ENCODE data around the gene ST8SIA4.

The ST8SIA4 gene, protein sequence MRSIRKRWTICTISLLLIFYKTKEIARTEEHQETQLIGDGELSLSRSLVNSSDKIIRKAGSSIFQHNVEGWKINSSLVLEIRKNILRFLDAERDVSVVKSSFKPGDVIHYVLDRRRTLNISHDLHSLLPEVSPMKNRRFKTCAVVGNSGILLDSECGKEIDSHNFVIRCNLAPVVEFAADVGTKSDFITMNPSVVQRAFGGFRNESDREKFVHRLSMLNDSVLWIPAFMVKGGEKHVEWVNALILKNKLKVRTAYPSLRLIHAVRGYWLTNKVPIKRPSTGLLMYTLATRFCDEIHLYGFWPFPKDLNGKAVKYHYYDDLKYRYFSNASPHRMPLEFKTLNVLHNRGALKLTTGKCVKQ

DNA sequence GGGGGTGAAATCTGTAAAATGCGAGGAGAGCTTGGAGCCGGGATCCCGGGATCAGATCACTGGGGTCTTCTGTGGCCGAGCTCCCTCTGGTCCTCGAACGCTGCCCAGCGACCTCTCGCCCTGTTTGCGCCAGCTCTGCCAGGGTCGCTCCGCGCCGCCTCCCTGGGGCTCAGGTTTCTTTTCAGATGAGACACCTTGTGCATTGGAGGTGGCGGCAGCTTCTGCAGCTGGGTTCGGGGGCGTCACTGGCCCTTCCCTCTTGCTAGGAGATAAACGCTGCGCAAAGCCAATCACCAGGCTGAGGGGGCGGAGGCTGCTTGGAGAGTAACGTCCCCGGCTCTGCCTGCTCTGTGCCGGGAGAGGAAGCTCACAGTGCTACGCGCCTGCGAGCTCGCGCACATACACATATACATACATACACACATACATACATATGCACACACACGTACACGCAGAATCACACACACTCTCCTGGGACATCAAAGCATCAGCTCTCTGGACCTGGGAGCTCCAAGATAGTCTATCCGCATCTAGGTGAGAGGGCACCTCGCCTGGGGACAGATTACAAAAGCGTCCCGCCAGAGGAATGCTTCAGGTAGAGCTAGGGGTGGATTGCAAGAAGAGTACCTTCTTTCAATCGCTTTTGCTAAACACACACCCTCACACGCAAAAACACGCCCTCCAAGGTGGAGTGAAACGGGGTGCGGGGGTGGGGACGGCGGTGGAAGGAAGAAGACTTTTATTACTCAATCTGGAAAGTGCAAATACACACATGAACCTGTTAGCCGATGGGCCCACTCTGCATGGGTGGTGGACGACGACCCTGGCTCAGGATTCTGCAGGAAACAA is at the start of gene ST8SIA4:
TSS of gene ST8SIA4 (minus strand) at position 244 of the 849 bp plus-strand sequence. CDS start 327 bp downstream, outside the sequence.
- DNase-seq (ENCODE audit: low read depth in 3 of 3), result peak; percentile 62 to 81 (median 77)

DNA sequence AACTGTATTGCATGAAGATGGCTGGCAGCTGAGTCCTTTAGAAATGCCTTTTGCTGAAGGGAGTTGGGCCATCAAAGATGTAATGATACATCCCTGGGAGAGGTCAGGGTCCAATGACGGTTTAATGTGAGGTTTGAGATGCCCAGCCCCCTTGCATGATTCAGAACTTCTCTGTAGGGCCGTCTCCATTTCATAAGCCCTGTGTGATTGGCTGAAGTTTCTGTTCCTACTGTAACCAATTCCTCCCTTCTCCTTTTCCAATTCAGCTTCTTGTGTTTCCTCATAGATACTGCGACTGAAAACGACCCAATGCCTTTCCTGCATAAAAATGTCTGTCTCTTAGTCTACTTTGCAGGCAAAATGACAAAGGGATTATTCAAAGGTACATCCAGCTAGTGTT is 47.9 kb upstream of the ST8SIA4 start:
- DNase-seq (ENCODE audit: low read depth in 3 of 3), result no peak

DNA sequence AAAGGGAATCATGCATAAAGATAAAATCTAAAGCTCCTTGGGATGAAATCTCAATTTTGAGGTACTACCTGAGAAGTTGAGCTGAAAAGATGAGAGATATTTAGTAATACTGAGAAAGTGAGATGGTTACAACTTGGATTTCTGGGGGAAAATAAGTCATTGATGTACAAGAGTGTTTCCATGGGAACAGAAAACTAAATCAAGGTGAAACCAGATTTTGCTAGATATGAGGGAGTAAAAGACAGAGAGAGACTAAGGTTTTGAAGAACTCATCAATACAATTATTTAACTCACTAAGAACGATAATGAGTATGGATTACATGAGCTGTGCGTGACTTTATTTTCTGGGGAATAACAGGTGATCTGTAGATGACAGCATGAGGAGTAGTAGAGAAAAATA is 10.2 kb upstream of the ST8SIA4 start:
- DNase-seq (ENCODE audit: low read depth in 3 of 3), result no peak

DNA sequence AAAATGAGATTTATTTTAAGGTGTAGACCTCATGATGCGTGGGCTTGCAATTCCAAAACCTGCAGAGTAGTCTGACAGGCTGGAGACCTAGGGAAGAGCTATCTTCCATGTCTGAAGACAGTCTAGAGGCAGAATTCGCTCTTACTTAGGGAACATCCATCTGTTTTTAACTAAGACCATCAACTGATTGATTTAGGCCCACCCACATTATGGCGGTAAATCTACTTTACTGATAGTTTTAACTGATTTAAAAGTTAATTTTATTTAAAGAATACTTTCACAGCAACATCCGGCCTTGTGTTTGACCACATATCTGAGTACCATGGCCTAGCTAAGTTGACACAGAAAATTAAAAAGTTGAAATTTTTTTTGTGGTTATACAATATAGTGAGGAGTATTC is 6.0 kb upstream of the ST8SIA4 start:
- DNase-seq (ENCODE audit: low read depth in 3 of 3), result no peak

DNA sequence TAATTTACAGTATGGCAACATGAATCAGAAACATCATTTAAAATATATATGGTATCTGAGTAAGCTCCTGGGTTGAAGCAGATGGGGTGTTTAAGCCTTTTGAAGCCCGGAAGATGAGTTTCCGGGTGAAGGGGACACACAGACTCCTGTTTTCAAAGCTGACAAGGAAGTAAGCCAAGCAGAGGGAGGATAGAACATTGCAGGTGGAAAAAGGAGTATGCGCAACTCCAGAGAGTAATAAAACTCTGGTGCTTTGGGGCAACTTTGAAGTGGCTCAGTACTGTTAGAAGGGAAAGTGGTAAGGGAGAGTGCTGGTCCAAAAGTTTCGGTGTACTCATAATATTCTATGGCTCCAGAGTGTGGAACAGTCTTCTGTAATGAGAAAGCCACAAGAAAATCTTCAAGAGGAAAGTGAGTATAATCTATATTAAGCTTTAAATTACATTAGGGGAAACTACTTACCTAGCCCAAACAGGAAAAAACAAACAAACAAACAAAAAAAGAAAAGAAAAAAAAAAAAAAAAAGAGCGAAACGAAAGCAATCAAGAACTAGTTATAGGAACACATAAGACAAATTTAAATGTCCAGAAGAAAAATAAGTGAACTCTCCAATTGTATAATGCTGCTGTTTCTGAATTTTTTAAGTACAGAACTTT is 2.3 kb upstream of the ST8SIA4 start:
- DNase-seq (ENCODE audit: low read depth in 3 of 3), result no peak

DNA sequence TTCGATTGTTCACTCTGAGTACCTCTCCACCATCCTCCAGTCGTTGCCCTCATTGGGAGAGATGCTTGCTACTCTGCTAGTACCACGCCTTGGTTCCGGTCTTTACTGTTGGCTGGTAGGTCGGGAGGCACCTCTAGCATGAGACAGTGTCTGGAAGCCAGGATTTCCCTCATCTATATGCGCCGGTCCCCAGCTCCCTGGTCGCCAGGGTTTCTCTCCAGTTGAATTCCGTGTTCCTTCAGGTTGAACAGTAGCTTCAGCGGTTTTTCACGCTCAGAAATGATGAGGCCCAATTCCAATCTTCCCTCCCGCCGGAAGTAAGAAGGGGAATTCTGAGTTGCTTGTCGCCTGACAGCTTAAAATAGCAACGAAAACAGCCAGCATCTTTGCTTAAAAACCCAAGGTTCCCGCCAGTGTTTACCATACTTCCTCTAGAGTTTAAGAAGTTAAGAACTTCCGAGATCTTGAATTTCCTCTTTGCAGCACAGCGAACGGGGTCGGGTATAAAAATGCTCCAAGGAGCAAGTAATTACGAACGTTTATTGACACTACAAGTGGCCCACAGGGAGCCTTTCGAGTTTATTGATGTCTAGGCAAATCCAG is 1.3 kb upstream of the ST8SIA4 start:
- DNase-seq (ENCODE audit: low read depth in 3 of 3), result no peak

DNA sequence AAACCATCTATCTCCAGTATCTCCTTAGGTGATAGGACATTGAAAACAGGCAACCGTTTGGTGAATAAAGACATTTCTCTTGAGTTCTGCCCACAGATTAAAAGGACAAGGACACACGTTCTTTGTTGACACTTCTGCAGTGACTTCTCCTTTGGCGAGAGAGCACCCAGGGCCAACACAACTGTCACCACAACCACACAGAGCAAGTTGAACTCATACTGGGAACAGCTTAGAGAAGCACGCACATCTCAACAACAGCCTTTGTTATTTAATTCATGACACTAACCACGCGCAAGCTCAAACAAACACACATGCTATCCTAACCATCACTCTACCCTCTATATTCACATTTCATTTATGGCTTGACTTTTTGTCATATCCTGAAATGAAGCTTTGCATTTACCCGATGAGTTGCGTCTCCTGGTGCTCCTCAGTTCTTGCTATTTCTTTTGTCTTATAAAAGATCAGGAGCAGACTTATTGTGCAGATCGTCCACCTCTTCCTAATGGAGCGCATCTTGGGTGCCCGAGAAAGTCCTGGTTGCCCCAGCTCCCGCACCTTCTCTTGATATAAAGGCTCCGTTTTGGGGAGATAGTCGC is 543 bp downstream of the ST8SIA4 start:
- no peak for DNase-seq (ENCODE audit: low read depth in 3 of 3)

DNA sequence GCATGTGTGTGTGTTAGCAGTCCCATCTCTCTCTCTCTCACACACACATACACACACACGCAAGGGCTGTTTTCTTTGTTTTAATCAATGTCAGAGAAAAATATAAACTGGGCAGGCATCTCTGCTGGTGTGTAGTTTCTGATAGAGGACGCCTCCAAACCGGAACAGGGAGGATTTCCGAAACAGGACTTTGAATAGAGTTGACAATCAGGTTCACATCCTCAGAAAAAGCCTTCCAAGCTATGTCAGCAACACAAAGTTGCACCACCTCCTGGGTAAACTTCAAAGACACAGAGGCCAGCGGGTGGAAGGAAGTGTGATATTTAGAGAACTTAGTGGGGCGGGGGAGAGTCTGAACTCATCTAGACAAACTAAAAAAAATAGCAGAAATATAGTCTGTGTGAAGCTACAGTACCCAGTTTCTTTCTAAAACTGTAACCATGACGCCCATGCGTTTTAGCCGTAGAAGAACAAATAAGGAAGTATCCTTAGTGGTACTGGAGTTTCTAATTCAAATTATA is 1.2 kb downstream of the ST8SIA4 start:
- peak in 1 of 3 experiments; percentile 57 for DNase-seq (ENCODE audit: low read depth in 3 of 3)

DNA sequence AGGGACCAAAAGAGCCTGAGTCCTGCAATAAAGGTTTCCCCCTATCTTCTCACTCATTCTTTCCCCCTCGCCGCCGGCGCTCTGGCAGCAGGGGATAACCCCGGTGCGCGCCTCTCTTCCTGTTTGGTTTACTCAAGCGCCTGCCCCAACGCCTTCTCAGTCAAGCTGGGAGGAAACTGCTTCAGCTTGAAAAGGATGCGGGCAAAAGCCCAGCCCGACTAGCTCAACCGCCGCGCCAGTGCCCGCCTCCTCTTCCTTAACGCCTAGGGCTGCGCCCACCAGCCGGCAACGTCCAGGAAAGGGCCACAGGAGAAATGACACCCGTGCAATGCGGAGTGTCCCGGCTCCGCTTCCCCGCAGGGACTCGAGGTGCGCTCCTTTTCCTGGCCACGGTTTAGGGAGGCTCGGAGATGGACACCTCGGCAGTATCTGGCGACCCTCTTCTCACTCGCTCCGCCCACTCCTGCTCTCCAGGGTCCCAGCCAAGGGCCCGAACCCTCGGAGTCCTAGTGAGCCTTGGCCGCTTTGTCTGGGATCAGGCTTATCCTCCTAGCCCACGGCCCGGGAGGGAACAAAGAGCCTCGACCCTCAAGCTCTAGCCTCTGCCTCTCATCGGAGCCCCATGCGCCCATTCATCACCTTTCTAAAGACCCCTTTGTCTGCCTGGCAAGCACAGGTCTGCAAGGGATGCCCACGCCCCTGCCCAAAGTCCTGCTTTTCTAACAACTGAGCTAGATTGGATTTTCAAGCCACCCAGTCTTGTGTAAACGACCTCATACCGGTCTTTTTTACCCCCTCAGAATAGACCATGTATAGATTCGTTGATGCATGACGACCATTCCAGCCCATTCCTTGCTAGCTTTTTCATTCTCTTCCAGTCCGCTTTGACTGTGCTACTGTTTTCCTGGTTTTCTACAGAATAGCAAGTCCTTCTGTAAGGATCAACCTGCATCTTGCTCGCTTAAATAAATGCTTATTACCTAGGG is 2.0 kb downstream of the ST8SIA4 start:
- DNase-seq (ENCODE audit: low read depth in 3 of 3), result peak; percentile 72 to 88 (median 87)

DNA sequence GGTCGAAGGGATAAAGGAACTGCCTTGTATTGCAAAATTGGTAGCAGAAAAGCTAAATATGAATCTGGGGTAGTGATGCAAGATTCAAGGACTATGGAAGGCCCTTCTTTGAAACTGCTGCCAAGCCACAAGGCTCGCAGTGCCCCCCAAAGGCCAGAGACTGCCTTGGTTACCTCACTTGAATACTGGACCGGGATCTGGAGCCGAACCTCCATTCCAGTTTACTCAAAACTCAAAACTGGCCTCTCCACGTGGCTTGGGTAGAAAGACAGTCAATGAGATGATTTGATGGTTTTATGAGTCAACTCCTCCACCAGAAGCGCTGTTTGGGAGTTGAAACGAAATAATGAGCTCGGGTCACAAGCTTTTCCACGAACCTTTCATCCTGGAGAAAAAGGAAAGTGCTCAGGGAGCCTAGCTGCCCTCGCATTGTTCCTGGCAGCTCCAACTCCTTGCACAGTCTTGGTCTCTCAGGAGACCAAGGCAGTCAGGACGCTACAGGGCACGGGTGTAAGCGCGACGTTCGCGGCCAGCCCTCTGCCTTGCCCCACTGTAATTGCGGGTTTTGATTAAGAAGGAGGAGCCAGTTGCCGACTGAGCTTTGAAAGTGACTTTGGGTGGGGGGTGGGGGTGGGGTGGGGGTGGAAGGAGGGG is 2.8 kb downstream of the ST8SIA4 start:
- peak in 1 of 3 experiments; percentile 37 for DNase-seq (ENCODE audit: low read depth in 3 of 3)

DNA sequence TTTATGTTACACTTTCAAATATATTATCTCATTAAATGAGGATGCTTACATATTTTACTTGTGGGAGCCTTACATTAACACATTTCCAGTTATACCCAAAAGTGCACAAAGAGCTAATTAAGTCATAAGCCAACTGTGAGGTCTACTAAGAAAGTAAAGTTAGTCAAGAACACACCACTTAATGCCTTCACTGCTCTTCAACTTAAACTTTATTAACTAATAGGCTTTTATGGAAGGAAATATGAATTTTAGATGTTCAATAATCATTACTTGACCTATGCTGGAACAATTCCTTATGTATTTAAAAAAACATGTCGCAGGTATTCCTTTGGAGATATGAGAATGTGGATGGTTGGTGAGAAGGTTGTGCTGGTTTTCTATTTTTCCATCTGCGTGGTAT is 3.4 kb downstream of the ST8SIA4 start:
- DNase-seq (ENCODE audit: low read depth in 3 of 3), result no peak

DNA sequence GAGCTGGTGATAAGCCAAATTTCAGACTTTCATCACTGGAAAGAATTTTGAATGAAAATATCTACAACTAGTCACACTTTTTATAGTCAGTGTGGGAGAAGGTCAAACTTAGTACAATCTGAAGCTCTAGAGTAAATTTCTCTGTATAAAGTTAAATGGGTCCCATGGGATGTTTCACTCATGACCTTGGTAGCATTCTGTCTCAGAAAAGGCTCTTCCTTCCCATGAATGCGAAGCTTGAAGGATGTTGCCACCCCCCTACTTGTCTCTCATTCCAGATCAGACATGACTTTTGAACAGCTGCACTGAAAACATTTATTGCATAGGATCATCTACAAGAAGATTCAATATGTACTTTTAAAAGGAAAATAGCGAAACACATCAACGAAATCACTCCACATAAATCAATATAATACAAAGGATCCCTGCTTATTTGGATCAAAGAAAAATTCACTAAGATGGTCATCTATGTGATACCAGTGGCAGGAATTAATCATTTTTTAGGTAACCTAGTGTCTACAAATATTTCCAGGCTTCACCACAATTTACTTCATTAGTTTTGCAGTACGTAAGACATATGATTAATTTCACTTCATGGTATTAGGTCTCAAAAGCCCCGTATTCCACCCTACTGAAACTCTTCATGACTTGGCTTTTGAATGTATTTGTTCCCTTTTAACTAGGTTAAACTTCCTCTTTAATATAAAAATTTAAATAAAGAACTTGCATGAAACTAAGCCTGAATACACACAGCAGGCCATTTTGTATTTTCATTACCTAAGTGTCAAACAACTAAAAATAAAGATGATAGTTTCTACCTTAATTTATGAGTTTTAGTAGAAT is 4.4 kb downstream of the ST8SIA4 start:
- no peak for DNase-seq (ENCODE audit: low read depth in 3 of 3)

DNA sequence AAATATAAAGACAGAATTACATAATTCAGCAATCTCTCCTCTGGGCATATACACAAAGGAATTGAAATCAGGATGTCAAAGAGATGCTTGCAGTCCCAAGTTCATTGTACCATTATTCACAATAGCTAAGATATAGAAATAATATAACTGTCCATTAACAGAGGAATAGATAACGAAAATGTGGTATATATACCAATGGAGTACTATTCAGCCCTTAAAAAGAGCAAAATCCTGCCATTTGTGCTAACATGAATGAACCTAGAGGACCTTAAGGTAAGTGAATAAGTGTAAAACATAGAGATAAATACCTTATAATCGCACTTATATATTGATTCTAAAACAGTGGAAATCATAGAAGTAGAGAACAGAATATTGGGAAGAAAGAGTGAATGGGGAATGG is 7.0 kb downstream of the ST8SIA4 start:
- no peak for DNase-seq (ENCODE audit: low read depth in 3 of 3)

DNA sequence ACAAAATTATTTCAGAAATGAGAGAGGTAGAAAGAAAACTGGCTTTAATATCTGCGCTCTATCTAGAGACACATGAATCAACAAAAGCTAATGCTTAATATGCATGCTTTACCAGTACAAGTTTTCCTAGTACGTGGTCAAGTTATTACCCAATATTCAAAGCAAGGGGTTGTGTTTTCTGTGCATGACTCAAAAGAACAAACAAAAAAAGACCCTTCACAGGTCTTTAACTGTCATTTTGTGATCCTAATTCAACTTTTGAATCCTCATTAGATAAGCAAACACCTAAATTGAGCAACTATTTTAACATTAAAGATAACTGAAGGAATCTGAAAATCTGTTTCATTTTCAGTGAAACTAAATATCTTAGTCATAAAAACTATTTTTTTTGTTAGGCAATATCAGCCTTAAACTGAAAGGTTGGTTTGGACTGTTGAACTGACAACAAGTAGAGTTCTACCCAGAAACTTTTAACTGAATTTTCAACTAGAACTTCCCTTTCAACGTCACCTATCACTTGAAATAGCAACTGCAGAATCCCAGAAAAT is 12.5 kb downstream of the ST8SIA4 start:
- DNase-seq (ENCODE audit: low read depth in 3 of 3), result no peak

DNA sequence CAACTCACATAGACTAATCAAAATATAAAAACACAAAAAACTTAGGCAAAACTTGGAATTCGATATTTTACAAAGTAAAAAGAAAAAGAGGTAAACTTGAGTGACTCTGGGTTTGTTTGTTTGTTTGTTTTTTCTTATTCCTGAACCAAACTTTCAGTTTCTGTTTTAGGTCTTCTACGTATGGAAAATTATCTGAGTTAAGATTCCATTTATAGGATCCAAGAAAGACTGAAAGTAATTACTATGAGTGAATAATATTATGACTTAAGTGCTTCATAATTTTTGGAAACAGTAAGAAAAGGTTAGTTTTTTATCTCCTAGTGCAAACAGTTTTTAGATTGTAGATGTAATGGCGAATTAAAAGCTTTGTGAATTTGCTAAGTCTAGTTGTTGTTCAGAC is 13.2 kb downstream of the ST8SIA4 start:
- no peak for DNase-seq (ENCODE audit: low read depth in 3 of 3)

DNA sequence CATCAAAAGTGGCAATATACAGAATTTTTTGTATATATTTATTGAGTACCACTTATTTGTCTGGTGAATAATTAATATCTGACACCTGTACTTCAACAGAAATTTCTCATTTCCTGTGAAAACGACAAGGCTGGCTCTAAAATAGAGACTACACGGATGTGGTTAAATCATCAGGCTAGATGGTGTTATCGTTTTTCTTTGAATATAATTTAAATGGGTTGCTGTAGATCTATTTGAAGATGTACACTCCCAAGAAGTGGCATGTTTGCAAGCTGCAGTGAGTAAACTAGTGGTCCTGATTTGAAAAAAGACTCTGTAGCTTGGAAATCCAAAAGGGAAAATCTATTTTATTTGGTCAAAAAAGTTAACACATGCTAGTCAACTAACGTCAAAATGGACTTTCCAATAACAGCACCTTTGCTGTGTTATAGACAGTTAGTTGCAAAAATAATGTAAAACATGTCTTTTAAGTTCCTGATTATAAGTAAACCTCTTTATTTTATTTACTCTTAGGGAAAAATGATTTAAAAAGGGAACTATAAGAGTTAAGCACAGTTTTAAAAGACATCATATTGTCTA is 13.8 kb downstream of the ST8SIA4 start:
- no peak for DNase-seq (ENCODE audit: low read depth in 3 of 3)

DNA sequence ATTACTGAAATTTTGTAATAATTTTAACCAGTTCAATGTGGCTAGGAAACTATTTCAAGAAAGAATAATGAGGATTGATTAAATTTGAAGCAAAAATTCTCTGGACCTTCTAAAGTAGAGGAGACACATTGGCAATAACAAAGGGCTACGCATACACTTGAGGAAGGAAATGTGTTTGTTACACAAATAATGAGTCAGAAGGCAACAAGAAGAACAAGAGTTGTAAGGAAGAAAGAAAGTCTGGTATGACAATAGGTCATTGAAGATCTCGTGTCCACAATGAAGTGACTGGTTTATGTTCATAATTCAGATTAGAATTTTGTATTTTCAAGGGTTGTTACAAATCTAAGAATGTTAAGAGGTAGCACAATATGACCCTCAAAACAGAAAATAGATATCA is 25.8 kb downstream of the ST8SIA4 start:
- DNase-seq (ENCODE audit: low read depth in 3 of 3), result no peak
